Amniotic epithelial cell (primary cell): ENCODE data around the gene JUP.

Source experiments
- DNase-seq: peaks from one replicate; pipeline ENCODE4 v3.0.0-alpha.2; 2010; ENCODE audit warnings: low read depth

JUP gene

DNA sequence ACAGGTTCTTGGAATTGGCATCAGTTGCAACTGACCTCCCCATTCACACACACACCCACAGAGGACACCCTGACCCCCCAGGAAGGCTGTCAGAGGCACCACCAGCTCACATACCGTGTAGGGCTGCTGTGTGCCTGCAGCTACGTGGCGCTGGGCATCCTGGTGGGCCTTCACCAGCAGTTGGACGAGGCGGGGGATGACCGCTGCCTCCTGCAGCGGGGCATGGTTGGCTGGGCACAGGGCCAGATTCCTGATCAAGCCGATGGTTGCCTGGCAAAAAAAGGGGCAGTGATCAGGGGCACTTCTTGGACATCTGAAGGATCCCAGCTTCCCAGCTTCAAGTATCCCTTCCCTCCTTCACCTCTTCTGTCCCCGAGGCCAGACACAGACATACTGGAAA lies 27.9 kb downstream of the JUP start:
- no peak for DNase-seq

DNA sequence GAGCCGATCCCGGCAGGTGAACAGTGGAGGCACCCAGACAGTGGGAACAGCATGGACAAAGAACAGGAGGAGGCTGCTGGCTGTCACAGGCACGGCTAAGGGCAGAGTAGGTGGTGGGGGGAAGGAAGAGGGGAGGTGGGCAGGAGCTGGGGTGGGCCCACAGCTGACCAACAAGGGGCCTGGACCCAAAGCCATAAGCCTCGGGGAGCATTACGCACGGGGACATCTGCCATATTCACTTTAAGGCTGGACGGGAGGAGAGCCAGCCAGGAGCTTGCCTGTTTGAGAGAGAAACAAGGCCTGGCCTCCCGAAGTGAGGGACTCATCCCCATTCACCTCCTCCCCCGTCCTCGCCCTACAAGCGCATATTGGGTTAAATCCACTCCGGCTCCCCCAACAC lies 32.4 kb downstream of the JUP start:
- DNase-seq: no peak

DNA sequence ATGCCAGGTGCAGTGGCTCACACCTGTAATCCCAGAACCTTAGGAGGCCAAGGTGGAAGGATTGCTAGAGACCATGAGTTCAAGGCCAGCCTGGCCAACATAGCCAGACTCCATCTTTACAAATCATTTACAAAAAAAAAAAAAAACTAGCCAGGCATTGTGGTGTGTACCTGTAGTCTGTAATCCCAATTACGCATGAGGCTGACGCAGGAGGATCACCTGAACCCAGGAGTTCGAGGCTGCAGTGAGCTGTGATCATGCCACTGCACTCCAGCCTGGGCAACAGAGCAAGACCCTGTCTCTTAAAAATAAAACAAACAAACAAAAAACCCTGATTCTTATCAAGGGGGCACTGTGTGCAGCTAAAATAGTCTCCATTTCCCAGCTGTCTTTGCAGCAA lies 35.2 kb downstream of the JUP start:
- DNase-seq: no peak

DNA sequence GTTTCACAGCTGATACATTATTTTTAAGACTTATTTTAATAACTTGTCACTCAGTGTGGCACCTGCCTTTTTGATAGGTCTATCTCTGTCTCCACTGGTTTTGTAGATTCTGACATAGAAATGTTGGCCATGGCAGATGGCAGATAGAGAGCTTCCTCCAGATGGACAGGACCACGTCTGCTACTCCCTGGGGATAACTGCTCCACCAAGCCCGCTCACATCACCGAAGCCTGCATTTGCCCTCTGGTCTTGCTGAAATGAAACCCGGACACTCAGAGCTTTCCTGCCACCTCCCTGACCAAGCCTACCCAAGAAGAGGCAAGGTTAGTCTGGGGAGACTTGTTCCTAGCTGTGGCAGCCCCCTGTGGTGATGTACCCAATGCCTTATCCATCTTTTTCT lies 35.6 kb downstream of the JUP start:
- no peak for DNase-seq

DNA sequence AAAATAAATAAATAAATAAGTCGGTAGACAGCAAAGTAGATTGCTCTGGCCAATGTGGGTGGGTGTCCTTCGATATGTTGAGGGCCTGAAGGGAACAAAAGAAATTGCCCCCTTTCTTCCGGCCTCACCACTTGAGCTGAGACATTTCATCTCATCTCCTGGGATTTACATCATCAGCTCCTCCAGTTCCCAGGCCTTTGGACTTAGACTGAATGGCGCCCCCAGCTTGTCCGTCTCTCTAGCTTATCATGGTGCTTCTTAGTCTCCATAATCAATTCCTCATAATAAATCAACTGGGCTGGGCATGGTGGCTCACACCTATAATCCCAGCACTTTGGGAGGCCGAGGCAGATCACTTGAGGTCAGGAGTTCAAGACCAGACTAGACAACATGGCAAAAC lies 38.2 kb downstream of the JUP start:
- no peak for DNase-seq

DNA sequence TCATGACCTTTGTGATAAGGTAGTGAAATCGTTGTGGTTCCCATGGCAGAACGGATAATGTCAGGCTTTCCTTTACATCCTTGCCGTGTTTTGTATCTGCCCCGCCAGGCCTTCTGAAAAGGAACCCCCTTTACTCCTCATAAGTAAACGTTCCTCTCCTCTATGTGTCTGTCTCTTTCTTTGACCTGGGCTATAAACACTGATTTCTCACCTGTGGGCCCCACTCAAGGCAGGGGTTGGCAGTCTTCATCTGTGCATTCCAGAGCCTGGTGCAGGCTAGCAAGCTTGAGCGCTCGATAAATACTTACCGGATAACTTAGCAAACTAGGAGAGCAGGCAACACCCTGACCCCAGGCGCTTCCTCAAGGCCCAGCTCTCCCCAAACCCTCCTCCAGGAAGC lies 44.8 kb downstream of the JUP start:
- no peak for DNase-seq

DNA sequence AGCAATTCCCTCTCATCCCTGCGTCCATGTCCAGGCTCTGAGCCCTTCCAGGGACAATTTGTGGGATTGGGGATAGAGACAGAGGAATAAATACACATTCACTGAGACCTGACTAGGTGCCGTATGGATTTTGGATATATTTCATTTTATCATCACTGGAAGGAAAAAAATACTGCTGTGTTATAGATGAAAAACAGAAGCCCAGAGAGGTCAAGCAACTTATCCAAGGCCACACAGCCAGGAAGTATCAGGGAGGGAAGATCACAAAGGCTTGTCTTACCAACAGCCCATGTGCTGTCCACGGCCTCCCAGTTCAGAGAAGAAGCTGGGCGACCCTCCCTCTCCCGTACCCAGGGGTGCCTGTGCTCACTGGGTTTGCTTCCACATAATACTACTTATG lies 46.0 kb downstream of the JUP start:
- DNase-seq: no peak

DNA sequence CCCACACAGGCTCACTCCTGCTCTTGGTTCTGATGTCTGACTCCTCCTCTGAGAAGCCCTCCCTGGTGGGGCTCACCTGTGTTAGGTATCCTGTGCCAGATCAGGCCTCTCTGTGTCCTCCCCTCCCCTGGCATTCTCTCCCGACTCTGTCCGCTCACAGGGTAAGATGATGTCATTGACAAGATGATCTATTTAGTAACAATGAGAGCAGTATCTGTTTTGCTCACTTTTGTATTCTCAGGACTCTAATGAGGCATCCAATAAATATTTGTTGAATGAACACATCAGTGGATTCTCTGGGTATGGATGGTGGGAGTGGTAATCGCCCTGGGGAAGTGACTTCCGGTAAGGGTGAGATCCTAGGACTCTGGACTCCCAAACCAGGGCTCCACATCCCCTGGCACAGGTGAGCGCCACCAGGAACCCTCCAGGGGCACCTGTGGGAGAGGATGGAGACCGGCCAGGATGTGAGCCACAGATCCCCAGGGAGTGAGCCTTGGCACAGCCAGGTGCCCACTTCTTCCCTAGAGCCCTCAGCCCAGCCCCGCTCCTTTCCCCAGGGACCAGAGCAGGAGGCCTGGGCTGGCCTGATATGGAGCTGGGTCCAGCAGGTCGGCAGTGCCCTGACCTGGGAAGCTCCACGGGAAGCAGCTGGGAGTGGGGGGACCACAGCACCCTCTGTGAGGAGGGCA lies 46.7 kb downstream of the JUP start:
- DNase-seq: peak; percentile 29

DNA sequence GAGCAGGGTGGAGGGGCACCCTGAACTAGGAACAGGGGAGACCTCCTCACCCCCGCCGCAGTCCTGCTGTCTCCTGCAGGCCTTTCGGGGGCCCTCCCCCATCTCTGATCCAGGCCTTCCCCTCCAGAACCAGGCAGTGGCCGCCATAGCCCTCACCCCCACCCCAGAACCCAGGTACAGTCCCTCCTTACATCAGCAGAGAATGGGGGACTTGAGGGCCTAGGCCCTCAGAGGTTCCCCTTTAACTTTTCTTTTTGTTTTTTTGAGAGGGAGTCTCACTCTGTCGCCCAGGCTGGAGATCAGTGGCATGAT lies 47.8 kb downstream of the JUP start:
- DNase-seq: no peak

DNA sequence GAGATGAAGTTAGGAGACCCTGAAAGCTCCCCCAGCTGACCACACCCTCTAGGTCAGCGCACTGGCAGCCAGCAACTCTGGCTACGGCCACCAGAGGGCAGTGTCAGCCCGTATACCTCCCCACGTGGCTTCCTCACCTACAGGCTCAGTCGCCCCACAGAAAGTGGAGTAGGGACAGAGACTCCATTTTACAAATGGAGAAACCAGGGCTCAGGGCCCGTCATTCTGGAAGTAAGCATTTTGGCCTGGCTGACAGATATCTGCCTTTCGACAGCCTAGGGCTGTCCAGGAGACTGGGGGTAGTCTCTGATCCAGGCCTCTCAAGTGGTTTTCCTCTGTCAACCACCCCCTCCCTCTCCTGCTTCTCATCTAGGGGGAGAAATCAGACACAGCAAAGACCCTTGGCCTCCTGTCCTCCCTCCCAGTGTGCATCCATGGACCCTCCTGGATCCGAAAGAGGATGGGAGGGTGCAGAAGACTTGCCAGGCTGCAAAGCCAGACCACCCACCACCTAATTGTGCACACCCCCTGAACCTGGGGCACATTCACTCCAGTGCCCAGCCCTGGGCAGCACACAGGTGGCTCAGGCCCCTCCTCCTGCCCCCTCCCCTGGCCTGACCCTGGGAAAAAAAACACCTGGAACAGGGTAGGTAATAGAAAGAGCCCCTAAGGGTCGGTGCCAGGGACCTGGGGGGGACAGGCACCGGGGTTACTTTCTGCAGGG lies 48.3 kb downstream of the JUP start:
- DNase-seq: peak; percentile 44

DNA sequence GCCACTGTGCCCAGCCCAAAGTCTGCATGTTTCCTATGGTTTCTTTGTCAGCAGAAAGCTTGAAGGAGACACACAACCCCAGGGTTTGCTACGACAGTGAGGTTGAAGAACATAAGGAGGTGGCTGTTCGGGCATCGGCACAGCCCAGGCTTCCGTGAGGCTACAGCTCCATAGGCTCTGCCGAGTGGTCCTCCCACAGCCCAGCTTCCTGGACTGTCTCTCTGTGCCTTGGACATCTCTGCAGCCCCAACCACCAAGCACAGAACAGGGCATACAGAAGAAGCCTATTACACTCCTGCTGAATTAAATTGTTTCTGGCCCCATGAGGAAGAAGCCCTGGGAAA lies 48.9 kb downstream of the JUP start:
- DNase-seq: no peak

DNA sequence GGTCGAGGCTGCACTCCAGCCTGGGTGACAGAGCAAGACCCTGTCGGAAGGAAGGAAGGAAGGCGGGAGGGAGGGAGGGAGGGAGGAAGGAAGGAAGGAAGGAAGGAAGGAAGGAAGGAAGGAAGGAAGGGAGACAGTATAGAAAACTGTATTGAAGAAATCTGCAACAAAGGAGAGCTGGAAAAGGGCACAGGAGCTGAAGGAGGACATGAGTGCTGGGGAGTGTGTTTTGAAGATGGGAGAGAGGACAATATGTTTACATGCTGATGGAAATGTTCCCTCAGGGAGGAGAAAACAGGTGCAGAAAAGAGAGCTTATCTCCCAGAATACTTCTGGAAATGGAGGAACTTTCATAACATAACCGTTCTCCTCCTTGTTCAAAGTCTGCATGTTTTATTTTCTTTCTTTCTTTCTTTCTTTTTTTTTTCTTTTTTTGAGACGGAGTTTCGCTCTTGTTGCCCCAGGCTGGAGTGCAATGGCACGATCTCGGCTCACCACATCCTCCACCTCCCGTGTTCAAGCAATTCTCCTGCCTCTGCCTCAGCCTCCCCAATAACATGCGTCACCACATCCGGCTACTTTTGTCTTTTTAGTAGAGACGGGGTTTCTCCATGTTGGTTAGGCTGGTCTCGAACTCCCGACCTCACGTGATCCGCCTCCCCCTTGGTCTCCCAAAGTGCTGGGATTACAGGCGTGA lies 49.4 kb downstream of the JUP start:
- DNase-seq: no peak

DNA sequence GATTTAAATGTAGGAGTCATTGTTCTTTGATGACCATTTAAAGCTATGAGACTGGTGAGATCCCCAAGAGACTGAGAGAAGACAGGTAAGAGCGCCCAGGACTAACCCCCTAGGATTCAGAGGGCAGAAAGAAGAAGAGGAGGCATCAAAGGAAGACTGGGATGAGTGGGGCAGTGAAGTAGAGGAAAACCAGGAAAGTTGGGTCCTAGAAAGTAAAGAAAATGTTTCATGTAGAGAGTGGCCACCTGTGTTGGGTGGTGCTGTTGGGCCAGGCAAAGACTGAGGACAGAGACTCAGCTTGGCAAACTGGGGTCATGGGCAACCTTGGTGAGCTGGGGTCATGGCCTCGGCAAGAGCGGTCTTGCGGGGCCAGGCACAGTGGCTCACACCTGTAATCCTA lies 50.8 kb downstream of the JUP start:
- no peak for DNase-seq

DNA sequence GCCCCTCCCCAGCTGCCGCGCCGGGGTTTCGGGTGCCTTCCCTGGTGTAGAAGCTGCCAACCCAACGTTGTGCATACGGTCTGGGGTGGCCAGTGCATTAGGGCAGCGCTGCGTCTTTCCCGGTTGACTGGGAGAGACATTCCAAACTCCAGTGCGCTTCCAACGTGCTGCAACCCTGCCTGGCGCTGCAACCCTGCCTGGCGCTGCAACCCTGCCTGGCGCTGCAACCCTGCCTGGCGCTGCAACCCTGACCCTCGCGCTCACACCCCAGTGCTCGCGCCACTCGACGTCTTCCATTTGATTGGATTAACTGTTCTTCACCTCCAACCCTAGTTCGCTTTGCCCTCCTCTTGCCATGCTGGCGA lies 51.6 kb downstream of the JUP start:
- no peak for DNase-seq

DNA sequence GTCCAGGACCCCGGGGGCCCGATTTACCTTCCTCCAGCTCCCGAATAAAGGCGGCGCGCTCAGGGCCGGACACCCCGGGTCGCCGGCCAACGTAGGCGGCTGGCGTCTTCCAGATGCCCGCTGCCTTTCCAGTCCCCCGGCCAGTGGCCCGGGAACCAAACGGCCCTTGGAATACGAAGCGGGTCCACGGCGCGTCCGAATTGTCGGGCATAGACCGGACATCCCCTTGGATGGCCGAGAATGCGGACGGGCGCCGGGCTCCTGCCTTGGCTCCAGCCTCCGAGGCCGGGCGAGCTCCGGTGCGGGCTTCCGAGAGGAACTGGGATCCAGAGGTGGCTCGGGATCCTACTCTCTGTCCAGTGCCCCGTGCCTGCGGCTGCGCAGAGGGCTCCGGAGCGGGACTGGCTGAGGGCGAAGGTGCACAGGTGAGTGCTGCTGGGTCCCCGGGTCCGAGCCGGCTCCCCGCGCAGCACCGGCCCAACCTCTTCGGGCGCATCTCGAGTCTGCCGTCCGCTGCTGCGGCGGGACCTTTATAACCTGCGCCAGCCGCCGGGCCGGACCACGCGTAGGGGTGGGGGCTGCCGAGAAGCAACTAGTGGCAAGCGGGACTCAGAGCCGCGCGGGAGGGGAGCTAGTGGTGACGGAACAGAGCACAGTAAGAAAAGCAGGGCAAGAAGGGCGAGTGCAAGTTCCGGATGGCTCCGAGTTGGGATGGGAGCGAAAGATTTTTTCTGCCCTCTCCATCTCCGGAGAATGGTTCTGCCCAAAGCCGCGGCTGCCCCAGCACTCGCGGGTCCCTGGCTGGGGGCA lies 52.2 kb downstream of the JUP start, which contains the start of gene HAP1:
Gene HAP1 (minus strand): TSS at position 505 of the 810 bp plus-strand sequence. CDS start 9 bp downstream, at position 496.
- peak; percentile 12 for DNase-seq

DNA sequence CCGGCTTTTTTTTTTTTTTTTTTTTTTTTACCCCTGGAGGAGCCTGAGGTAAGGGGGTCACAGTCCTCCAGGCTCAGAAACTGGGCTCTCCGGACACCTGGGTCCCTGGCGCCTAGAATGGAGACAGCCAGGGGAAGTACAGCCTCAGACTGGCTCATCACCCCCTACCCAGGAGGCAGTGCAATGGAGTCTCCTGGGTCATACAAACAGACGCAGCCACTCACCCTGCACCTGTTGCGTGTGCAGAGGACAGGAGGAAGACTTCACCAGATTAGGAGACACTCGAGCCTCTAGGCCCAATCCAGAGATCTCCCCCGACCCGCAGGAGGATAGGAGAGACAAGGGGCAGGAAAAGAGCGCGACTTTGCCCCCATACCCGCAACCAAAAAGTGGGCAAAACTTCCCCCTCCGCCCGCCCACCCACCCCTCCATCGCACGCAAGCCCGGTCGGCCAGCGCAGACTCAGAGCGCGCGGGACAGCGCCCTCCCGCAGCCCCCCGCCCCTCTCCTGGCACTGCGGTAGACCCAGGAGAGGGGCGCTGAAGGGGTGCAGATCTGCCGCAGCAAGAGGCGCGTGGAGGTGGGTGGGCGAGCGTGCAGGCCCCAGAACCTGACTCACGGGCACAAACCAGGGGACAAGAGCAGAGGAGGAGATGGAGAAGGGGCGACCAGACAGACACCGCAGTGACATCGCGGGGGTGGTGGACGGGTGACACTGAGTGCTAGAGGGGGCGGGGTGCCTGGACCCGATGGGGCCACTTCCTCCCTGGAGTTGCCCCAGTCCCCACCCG lies 53.0 kb downstream of the JUP start:
- no peak for DNase-seq

DNA sequence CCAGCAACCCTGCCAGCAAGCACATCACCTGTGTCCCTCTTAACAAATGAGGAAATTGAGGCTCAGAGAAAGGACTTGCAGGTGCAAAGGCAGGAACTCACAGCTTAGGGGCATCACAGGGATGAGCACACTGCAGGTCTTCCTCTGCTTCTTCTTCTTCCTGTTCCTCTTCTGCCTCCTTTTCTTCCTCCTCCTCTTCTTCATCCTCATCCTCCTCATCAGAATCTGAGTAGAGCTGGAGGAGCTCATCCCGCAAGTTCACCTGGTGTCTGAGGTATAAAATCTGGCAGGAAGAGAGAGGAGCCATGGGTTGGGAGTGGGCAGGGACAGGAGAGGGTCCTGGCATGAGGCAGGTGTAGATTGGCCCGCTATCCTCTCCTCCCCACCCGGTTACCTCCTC lies 54.7 kb downstream of the JUP start:
- no peak for DNase-seq

DNA sequence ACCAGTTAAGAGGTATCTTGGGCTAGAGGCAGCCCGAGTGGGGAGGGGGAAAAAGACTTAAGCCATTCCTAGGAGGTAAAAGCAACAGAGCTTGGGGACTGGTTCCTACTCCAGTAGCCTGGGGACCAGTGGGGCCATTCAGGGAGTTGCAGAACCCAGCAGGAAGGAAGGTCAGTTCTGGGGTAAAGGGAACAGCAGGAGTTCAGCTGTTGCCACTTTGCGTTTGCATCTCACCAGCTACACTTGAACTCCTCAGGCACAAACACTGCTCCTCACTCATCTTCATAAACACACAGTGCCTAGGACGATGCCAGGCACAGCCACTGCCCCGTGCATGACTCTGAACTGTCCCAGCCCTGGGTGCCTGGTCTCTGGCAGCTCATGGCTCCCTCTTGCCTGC lies 56.0 kb downstream of the JUP start:
- DNase-seq: no peak

DNA sequence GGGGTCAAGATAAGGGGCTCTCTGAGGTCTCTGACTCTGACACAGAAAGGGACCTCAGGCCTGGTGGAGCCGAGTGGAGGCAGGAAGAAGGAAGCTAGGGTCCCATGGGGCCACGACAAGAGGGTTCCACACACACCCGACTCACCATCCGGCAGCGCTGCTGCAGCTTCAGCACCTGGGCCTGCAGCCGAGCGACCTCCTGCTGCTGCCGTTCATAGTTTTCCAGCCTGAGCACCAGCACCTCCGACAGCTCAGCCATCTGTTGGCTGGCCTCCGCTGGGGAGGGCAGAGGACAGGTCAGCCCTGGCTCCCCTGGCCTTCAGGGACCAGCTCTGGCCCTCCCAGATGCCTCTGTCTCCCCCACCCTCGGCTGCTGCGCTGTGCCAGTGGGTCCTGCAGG lies 58.5 kb downstream of the JUP start:
- DNase-seq: no peak

DNA sequence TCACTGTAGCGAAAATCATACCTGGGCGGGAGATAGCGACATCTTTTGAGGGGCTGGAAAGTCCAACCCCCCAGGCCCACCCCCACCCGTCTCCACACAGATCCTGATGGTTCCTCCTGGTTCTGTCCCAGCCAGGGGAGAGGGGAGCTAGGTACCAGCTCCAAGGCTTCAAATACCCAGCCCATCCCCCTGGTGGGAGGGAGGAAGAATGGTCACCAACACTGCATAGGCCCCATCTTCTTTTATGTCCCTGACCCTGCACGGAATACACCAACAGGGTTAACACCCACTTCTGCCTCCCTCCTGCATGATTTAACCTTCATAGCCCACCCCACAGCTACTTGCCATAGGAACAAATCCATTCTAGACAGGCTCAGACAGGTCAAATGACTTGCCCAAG lies 61.4 kb downstream of the JUP start:
- no peak for DNase-seq

DNA sequence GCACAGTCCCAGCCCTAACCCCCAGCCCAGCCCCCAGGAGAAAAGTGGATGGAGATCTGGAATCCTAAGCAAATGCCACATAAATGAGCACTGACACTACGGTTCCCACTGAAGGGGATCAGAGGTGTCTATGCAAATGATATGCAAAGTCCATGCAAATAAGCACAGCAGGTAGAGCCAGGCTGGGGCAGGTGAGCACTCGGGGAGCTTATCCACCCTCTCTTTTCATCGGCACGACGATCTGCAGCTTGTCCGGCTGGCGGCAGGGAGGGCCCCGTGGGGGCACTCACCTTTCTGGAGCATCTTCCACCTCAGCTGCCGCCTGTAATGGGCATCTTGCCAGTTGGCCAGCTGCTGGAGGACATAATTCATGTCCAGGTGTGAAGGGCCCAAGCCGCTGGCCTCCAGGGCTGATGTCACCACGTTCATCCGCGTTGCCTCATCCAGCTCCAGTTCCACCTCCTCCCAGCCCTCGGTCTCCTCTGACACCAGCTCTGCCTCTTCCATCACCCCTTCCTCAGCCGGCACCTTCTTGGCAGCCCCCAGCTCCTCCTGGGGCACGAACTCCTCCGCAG lies 61.9 kb downstream of the JUP start:
- no peak for DNase-seq
